GM19468 (cell line): Measurements from ENCODE around the gene BCKDHA.
"Not testable (repeated sequence)": the region's sequence is repeated elsewhere in the genome, so short reads cannot be mapped to it uniquely, and the experiment has no call there.

Experiments
- ATAC-seq: cut with Tn5 transposase; IDR thresholded peaks from one replicate; pipeline ENCODE4 v1.9.1; 2021; ENCODE audit warnings: mild to moderate bottlenecking, moderate library complexity, moderate number of reproducible peaks; ENCODE audit not compliant: unreplicated experiment; ENCODE audit errors: extremely low read depth

Gene BCKDHA

DNA sequence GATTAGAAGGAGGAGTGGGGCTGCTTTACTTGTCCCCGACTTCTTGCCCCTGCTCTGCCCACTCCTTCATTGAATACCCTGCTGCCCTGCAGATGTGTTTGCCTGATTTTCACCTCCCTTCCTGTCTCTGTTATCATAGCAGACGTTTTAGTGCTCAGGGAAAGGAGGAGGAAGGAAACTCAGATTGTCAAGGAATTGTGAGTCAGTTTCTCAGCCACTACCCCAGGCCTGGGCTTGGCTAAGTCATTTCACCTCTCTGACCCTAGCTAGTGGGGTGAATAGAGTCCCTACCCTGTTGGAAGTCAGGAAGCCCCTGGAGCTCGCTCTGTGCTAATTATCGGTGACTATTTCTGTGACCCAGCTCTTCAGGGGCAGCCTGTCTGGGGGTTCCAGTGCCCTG is 3.9 kb downstream of the BCKDHA start:
- no peak for ATAC-seq

DNA sequence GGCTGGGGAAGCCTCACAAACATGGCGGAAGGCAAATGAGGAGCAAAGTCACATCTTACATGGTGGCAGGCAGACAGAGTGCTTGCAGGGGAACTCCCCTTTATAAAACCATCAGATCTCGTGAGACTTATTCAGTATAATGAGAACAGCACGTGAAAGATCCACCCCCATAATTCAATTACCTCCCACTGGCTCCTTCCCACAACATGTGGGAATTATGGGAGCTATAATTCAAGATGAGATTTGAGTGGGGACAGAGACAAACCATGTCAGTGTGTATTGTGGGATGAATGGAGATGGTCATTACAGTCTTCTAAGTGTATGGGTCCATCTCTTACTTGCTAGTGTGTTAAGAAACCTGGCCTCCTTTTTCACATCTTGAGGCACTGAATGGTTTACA is 4.4 kb downstream of the BCKDHA start:
- ATAC-seq, result no peak

DNA sequence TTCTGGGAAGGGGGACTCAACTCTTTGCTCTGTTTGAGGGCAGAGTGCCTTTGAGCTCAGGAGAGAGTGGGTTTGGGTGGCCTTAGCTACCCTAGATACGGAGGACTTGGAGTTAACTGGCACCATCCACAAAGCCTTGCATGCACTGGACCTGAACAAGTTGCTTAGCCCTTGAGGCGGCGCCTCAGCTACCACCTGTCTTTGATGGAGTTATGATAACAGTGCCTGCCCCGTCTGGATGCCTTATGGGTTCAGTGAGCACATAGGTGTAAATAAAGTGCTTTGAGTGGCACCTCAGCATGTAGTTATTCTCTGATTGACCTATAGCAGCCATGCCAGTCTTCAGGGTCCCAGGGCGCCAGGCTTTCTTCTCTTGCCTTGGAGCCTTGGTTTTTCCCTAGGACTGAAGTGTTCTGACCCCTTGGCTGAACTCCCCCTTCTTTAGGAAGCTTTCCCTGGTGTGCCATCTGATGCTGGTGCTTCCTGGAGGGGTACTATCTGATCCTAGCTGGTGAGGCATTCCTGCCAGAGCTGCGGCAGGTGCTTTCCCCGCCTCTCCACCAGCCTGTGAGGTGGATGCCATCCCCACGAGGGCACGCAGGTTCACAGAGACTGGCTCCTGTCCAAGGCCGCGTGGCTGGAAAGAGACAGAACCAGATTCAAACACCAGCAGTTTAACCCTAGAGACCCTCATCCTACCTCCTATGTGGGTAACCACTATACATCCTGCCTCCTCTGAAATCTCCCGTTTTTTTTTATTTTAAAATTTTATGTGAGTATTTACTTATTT is 5.8 kb downstream of the BCKDHA start:
- ATAC-seq, result no peak

GRCh38 chr19:41405776-41406175 is 8.2 kb downstream of the BCKDHA start:
- ATAC-seq, result no peak

DNA sequence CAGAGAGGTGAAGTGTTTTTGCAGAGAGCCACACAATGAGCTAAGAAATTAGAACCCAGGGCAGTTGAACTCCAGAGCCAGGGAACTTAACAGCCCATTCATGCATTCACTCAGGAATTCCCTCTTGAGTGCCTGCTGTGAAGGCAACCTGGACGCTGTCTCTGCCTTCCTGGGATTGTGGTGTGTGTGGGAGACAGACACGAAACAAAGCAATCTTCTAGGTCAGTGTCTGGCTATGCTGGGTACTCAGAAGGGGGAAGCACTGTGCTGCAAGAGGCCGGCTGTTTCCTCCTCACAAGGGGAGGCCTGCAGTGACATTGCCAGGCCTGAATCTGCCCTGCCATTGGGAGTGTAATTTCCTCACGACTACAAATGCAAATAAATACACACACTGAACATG is 9.7 kb downstream of the BCKDHA start:
- no peak for ATAC-seq

- no peak for ATAC-seq
Observed at GRCh38 chr19:41408256-41408655, 10.6 kb downstream of the BCKDHA start.

GRCh38 chr19:41408846-41409245 is 11.2 kb downstream of the BCKDHA start:
- not testable (repeated sequence) for ATAC-seq

- ATAC-seq, result no peak
Observed at GRCh38 chr19:41409288-41409687, 11.7 kb downstream of the BCKDHA start.

GRCh38 chr19:41410336-41411054 is 12.9 kb downstream of the BCKDHA start:
- ATAC-seq, result no peak

DNA sequence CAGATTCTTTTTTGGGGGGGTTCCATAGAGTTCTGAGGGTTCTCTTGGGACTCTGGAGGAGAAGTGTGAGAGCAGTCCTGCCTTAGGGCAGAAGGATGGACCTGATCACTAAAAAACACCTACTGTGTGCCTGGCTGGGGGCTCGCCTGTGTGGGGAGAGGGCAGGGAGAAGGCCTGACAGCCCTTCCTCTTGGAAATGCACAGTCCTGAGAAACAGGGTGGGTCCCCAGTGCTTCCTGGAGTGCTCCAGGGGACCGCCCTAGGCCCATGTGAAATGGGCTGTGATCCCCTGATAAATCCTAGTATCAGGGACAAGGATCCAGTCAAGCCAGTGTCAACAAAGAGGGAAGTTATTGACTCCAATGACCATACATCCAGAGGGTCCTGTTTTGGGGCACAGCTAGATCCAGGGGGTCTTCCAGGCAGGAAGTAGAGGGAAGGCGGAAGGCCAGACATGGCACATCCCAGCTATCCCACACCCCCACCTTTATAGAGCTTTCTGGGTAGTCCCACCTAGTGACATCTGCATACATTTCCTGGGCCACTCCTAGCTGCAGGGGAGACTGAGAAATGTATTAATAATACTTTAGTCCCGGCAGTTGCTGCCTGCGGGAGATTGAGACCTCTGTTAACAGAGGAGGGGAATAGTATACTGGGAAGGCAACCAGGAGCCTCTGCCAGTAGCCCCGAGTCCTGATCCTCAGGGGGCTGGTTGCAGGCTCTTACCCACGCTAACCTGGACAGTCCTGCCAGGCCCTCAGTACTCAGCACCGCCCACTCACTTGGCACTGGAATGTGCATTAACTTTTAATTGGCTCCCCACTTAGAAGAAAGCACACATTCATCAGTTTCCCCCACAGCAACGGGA is 13.7 kb downstream of the BCKDHA start:
- ATAC-seq, result no peak

GRCh38 chr19:41411968-41412265 is 14.3 kb downstream of the BCKDHA start:
- no peak for ATAC-seq

GRCh38 chr19:41412953-41413352 is 15.3 kb downstream of the BCKDHA start:
- no peak for ATAC-seq

DNA sequence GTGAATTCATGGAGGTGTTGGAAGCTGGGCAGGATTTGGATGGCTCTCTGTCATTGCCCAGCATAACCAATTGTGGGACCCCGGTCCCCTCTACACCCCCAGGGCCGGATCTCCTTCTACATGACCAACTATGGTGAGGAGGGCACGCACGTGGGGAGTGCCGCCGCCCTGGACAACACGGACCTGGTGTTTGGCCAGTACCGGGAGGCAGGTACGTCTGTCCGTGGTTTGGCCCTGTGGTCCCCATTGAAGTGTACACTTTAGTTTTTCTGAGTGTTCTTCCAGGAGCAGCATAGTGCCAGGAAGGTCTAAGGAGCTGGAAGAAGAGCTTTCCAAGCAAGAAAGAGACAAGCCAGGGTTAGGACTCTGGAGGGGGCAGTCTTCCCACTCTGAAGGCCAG is 16.3 kb downstream of the BCKDHA start:
- ATAC-seq, result no peak

- ATAC-seq, result no peak
Observed at GRCh38 chr19:41414461-41414860, 16.8 kb downstream of the BCKDHA start.

GRCh38 chr19:41415154-41415571 is 17.5 kb downstream of the BCKDHA start:
- ATAC-seq, result no peak

DNA sequence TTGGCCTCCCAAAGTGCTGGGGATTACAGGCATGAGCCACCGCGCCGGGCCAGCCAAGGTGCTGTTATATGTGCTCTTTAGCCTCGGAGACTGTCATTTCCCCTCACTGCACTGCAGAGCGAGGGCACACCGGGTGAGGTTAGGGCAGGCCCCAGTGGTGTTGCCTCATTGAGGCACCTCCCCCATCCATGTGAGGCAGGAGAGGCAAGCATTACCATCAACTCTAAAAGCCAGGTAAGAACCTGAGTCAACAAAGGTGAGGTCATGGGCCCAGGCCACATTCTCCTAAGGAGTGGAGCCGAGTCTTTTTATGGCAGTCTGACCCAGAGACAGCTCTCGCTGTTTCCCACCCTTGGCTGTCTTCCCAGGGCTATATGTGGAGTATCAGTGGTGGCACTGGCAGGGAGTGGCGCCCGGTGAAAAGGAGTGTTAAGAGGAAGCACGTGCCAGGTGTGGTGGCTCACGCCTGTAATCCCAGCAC is 18.6 kb downstream of the BCKDHA start:
- ATAC-seq, result no peak

- no peak for ATAC-seq
Observed at GRCh38 chr19:41420101-41420880, 22.7 kb downstream of the BCKDHA start.

DNA sequence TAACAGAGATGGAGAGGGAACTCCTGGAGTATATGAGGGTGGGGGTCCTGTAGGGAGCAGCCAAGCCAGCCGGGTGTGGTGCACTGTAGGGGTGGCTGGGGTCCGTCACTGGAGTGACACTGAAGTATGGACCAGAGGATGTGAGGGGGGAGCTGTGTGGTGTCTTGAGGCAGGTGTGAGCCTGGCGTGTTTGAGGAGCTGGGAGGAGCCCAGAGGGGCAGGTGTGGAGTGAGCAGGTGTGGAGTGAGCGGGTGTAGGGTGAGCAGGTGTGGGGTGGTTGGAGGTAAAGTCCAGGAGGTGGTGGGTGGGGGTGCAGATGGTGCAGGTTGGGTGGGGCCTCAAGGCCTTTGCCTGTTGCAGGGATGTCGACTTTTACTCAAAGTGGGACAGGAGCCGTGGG is 23.7 kb downstream of the BCKDHA start:
- ATAC-seq, result no peak

DNA sequence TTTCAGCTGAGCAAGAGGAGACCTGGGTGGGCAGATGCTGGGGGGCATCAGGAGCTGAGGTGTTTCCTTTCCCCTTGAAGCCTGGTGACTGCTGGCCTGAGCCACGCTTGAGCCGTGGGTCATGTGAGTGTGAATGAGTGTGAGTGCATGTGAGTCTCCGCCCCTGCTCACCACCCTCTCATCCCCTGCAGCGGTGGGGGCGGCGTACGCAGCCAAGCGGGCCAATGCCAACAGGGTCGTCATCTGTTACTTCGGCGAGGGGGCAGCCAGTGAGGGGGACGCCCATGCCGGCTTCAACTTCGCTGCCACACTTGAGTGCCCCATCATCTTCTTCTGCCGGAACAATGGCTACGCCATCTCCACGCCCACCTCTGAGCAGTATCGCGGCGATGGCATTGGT is 24.4 kb downstream of the BCKDHA start:
- no peak for ATAC-seq

- ATAC-seq, result no peak
Observed at GRCh38 chr19:41422456-41422855, 24.8 kb downstream of the BCKDHA start.
